A549 (cell line): ENCODE measurements around the gene PGS1. TPM values are rescaled to one million over a fixed set of nuclear protein-coding genes. Genes with fewer than 3 reads are reported as not detected.

Experiments
- ATAC-seq, 2 experiments: fragments of 200-7000 bp in 1 of 2; fragments of >200 bp in 1 of 2; cut with Nextera tagmentation in 1 of 2; cut with Tn5 transposase in 1 of 2; 3 replicates each; pipeline versions ENCODE4 v1.8.0 to v1.9.1; 2018 to 2020; ENCODE audit warnings: mild to moderate bottlenecking in 1 of 2, moderate library complexity in 1 of 2
- CTCF ChIA-PET: fragments of 300-600 bp; sonication (Branson Sonifier 250); formaldehyde crosslinking; extraction: SDS; loops from one replicate; lab custom pipeline; 2021; ENCODE audit warnings: antibody characterized with exemption, inconsistent platforms; lab: Yijun Ruan, JAX
- POLR2A ChIA-PET: fragments of 350-600 bp; formaldehyde crosslinking; extraction: SDS; loops from one replicate; lab custom pipeline; 2021; ENCODE audit warnings: antibody characterized with exemption, inconsistent platforms; lab: Yijun Ruan, JAX
- DNase-seq, 2 experiments: peaks; one replicate each; pipeline versions ENCODE4 v3.0.0 to v3.0.0-alpha.2; 2011 to 2016; ENCODE audit warnings: low read depth in 1 of 2, low spot score in 1 of 2
- FAIRE-seq: peaks from 2 replicates; lab custom pipeline; 2011; peaks lifted over from hg19 to GRCh38; lab: Jason Lieb, UNC
- H3K27ac ChIP-seq, 2 experiments: fragments of >200 bp; sonication (Bioruptor Twin); formaldehyde crosslinking; 3 replicates each; pipeline ENCODE4 v1.5.1; 2016 to 2017
- H3K4me1 ChIP-seq: fragments of >200 bp; sonication (Bioruptor Twin); formaldehyde crosslinking; 3 replicates; pipeline ENCODE4 v1.6.1; 2016
- H3K4me2 ChIP-seq: fragments of >200 bp; sonication (Bioruptor Twin); formaldehyde crosslinking; 3 replicates; pipeline ENCODE4 v1.6.1; 2016
- H3K4me3 ChIP-seq: fragments of >200 bp; sonication (Bioruptor Twin); formaldehyde crosslinking; 3 replicates; pipeline ENCODE4 v1.5.1; 2016
- H3K9me3 ChIP-seq: fragments of >200 bp; sonication (Bioruptor Twin); formaldehyde crosslinking; 3 replicates; pipeline ENCODE4 v1.6.1; 2016
- ATOH8 ChIP-seq: fragments of 250-450 bp; sonication (Bioruptor Pico); IDR thresholded peaks from 2 replicates; pipeline ENCODE4 v1.5.0; 2020; ENCODE audit warnings: low read depth, mild to moderate bottlenecking, moderate library complexity
- BCL3 ChIP-seq: fragments of >200 bp; sonication (Bioruptor Twin); formaldehyde crosslinking; IDR thresholded peaks from 3 replicates; pipeline ENCODE4 v1.6.1; 2016
- BHLHE40 ChIP-seq: IDR thresholded peaks from 2 replicates; pipeline ENCODE4 v1.6.1; 2012; ENCODE audit warnings: low read depth, low read length, inconsistent platforms
- ELK1 ChIP-seq: fragments of 150-350 bp; IDR thresholded peaks from 2 replicates; pipeline ENCODE4 v1.6.1; 2014; ENCODE audit warnings: low read depth, mild to moderate bottlenecking, low read length
- ESRRA ChIP-seq: fragments of 150-350 bp; IDR thresholded peaks from 2 replicates; pipeline ENCODE4 v1.6.1; 2014; ENCODE audit warnings: mild to moderate bottlenecking, low read length, borderline replicate concordance
- FOSL2 ChIP-seq, 2 experiments: fragments of 450-650 bp in 1 of 2; fragments of >200 bp in 1 of 2; sonication (Bioruptor Twin) in 1 of 2; formaldehyde crosslinking; IDR thresholded peaks; 2 replicates each; pipeline versions ENCODE4 v1.5.0 to v1.6.1; 2016 to 2020; ENCODE audit warnings: mild to moderate bottlenecking in 1 of 2, moderate library complexity in 1 of 2
- HMGXB4 ChIP-seq: fragments of 250-450 bp; sonication (Bioruptor Pico); IDR thresholded peaks from 2 replicates; pipeline ENCODE4 v1.5.0; 2021; ENCODE audit warnings: mild to moderate bottlenecking, moderate library complexity, borderline replicate concordance
- JUN ChIP-seq, 2 experiments: fragments of >200 bp; sonication (Bioruptor Twin); formaldehyde crosslinking; IDR thresholded peaks; 2 replicates in 1 of 2; 3 replicates in 1 of 2; pipeline ENCODE4 v1.6.1; 2016 to 2017
- KDM1A ChIP-seq: fragments of 200-600 bp; sonication (generic); IDR thresholded peaks from 2 replicates; pipeline ENCODE4 v1.6.1; 2016; ENCODE audit warnings: low read depth, mild to moderate bottlenecking
- KDM5A ChIP-seq: fragments of 200-600 bp; sonication (generic); IDR thresholded peaks from 2 replicates; pipeline ENCODE4 v1.6.1; 2016; ENCODE audit warnings: antibody characterized with exemption, mild to moderate bottlenecking
- MAFK ChIP-seq: fragments of 450-650 bp; IDR thresholded peaks from 2 replicates; pipeline ENCODE4 v1.6.1; 2014; ENCODE audit not compliant: partially characterized antibody
- MAX ChIP-seq: IDR thresholded peaks from 2 replicates; pipeline ENCODE4 v1.6.1; 2012
- MAZ ChIP-seq: fragments of 150-350 bp; IDR thresholded peaks from 2 replicates; pipeline ENCODE4 v1.6.1; 2014; ENCODE audit warnings: antibody characterized with exemption, low read depth, low read length, borderline replicate concordance
- NFE2L2 ChIP-seq: fragments of 150-350 bp; conservative IDR thresholded peaks from 2 replicates; pipeline ENCODE4 v1.6.1; 2014; ENCODE audit warnings: low read length
- PBX3 ChIP-seq: IDR thresholded peaks from 2 replicates; pipeline ENCODE4 v1.6.1; 2012
- PHF8 ChIP-seq: fragments of 200-600 bp; sonication (generic); IDR thresholded peaks from 2 replicates; pipeline ENCODE4 v1.6.1; 2016; ENCODE audit warnings: low read depth, mild to moderate bottlenecking, antibody characterized with exemption, moderate library complexity, borderline replicate concordance
- POLR2A ChIP-seq: IDR thresholded peaks from 2 replicates; pipeline ENCODE4 v1.6.1; 2012; ENCODE audit warnings: mild to moderate bottlenecking, low read length
- RARB ChIP-seq: fragments of 250-450 bp; sonication (Bioruptor Pico); IDR thresholded peaks from 2 replicates; pipeline ENCODE4 v1.8.0; 2021; ENCODE audit warnings: mild to moderate bottlenecking, moderate library complexity
- REST ChIP-seq: fragments of 200-600 bp; sonication (generic); IDR thresholded peaks from 2 replicates; pipeline ENCODE4 v1.6.1; 2016; ENCODE audit warnings: antibody characterized with exemption, mild to moderate bottlenecking, moderate library complexity
- TFCP2L1 ChIP-seq: fragments of 250-450 bp; sonication (Bioruptor Pico); IDR thresholded peaks from 2 replicates; pipeline ENCODE4 v1.5.0; 2021; ENCODE audit warnings: mild to moderate bottlenecking
- WGBS: methylation state at CpG from one replicate; pipeline ENCODE4 v1.1.6; 2017; ENCODE audit errors: missing lambda C conversion rate; 5-methylcytosine and 5-hydroxymethylcytosine counted together
- polyA minus RNA-seq: library from RNA; depleted of rRNA, polyadenylated mRNA; stranded (reverse); fragments of >200 nt; gene quantifications from 2 replicates; pipeline ENCODE4 v1.2.3, GENCODE V29; 2011; rRNA and poly(A)+ RNA removed
- polyA plus RNA-seq, 4 experiments: library from polyadenylated mRNA; depleted of rRNA in 3 of 4; stranded (reverse); fragments of >200 nt; fragmentation: RNase III in 1 of 4; extraction: RNeasy Plus Mini Kit Qiagen cat#74134 plus additional on column Dnase treatment in 1 of 4; gene quantifications; 2 replicates in 3 of 4; 3 replicates in 1 of 4; pipeline ENCODE4 v1.2.3, GENCODE V29; 2011 to 2017

Gene PGS1
- 29.5 and 29.6 TPM in 2 replicates for polyA plus RNA-seq (2011; rRNA removed)
- polyA plus RNA-seq (2012; cell fraction: cytosol; rRNA removed), result 41.5 and 50.7 TPM in 2 replicates
- 111 and 113 TPM in 2 replicates for polyA plus RNA-seq (2012; cell fraction: nucleus; rRNA removed)
- polyA plus RNA-seq (2017; fragmentation: RNase III; extraction: RNeasy Plus Mini Kit Qiagen cat#74134 plus additional on column Dnase treatment), result 23.4 to 27.0 TPM (median 23.7 TPM) in 3 replicates
- 40.0 and 45.8 TPM in 2 replicates for polyA minus RNA-seq

- TF ChIP-seq KDM1A, result no peak
- TF ChIP-seq RARB, result no peak
- peak; percentile 77 to 98; a peak in 4 of 5 replicates for TF ChIP-seq JUN (IDR thresholded peaks at IDR 0.05)
- TF ChIP-seq MAFK, result no peak
- peak; percentile 85 for TF ChIP-seq PHF8
- TF ChIP-seq MAX, result peak; percentile 66
- TF ChIP-seq ELK1, result peak; percentile 73; the same call in 1 of the 2 replicates
- peak; percentile 56; the same call in 1 of the 2 replicates for TF ChIP-seq PBX3
- peak; percentile 83; the same call in 2 of the 3 replicates for TF ChIP-seq BCL3
- no peak for TF ChIP-seq ATOH8 (CRISPR knock-in tag)
- TF ChIP-seq REST, result no peak
- 0 out of 2 replicates have a peak, but pooled peaks have one; percentile 26 for TF ChIP-seq HMGXB4
- 0 out of 2 replicates have a peak, but pooled peaks have one; percentile 7 for TF ChIP-seq ESRRA
- TF ChIP-seq TFCP2L1, result no peak
- no peak for TF ChIP-seq BHLHE40
- peak; percentile 91 for TF ChIP-seq POLR2A
- peak; percentile 93 for TF ChIP-seq KDM5A
- no peak for TF ChIP-seq FOSL2 (IDR thresholded peaks at IDR 0.05)
- TF ChIP-seq FOSL2 (CRISPR knock-in tag; IDR thresholded peaks at IDR 0.05), result peak; percentile 35; the same call in 1 of the 2 replicates
- no peak for TF ChIP-seq NFE2L2
- 0 out of 2 replicates have a peak, but pooled peaks have one; percentile 21 for TF ChIP-seq MAZ
- ATAC-seq, result peak; percentile 78 to 85
- DNase-seq, result peak; percentile 76 to 81
- peak within 1 kb of the TSS; percentile 88 to 90 for H3K27ac ChIP-seq
- under 1% methylated on average over 31 of the region's 89 CpGs for WGBS
- POLR2A ChIA-PET, result interaction anchor here (0.6 to 1.2 kb wide), 3 partner anchors 19 to 64 kb away, joined by 3 to 5 read pairs (median 4); partner anchors contain the start of gene SOCS3
- FAIRE-seq, result no peak
- peak within 1 kb of the TSS; percentile 91 for H3K4me3 ChIP-seq
- peaks cover 52% of the 10 kb centered on the region for H3K4me1 ChIP-seq
- peak within 1 kb of the TSS; percentile 94 for H3K4me2 ChIP-seq
- no peaks in the 10 kb centered on the region for H3K9me3 ChIP-seq
- CTCF ChIA-PET, result interaction anchor here (0.6 to 8.9 kb wide), 7 partner anchors 8 to 433 kb away, joined by 3 to 134 read pairs (median 5); partner anchors contain the start of gene SOCS3
These were observed at the start of gene PGS1 for GRCh38 chr17:78378225-78379130. Gene PGS1, plus strand, starts transcription at chr17:78378649. Its CDS starts 17 bp downstream, at chr17:78378666.
